Measurements from ENCODE around the gene EXD1.

The EXD1 gene

GRCh38 chr15:41231422-41232226, 1.1 kb upstream of the EXD1 start:
- DNase-seq, result no peak

GRCh38 chr15:41230345-41230649, 260 bp downstream of the EXD1 start:
- DNase-seq, result no peak

DNA sequence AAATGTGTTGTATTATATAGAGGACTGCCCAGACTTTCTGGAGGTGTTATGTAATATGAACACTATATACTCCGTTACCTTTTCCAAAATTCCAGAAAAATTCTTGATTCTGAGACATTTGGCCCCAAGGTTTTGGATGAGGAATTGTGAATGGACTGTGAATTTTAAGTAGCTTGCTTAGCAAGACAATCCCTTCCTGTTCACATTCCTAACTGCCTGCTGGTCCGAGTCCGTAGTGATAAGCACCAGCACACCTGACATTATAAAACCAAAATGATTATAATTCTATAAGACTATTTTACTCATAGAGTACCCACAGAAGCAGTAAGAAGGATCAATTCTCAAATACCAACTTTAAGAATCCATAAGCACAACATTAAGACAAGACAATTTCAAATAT, 11.2 kb downstream of the EXD1 start:
- DNase-seq, result no peak

DNA sequence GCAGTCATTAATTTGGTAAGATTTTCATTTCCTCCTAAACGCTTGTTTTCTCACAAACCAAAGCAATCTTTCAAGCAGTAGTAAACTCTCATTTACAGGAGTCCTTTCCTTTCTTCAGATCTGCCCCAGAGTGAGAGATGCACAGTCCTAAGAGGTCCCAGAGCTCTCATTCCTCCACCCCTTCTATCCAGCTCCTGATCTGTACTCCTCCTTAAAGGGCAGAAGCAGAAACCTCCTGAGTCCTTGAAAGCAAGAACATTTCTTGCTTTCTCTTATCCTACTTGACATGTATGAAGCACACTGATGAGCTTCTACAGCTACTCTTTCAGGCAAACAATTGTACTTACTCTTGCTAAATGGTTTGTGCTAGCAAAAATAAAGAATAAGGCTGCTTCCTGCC, 11.7 kb downstream of the EXD1 start:
- no peak for DNase-seq

DNA sequence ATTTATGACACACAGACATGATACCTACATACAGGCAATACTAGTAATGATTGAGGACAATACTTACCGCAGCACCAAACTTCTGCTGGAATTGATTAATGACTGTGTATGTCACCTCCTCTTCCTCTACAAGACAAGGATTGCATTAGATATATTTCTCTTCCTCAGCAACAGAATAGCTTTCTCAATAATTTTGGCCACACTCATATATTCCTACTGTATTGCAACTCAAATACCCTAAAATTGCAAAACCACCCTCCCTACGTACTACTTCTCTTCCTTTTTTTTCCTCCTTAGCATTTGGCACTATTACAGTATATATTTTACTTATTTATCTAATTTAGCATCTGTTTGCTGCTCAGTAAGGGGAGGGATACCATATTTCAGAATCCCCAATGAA, 14.8 kb downstream of the EXD1 start:
- no peak for DNase-seq

DNA sequence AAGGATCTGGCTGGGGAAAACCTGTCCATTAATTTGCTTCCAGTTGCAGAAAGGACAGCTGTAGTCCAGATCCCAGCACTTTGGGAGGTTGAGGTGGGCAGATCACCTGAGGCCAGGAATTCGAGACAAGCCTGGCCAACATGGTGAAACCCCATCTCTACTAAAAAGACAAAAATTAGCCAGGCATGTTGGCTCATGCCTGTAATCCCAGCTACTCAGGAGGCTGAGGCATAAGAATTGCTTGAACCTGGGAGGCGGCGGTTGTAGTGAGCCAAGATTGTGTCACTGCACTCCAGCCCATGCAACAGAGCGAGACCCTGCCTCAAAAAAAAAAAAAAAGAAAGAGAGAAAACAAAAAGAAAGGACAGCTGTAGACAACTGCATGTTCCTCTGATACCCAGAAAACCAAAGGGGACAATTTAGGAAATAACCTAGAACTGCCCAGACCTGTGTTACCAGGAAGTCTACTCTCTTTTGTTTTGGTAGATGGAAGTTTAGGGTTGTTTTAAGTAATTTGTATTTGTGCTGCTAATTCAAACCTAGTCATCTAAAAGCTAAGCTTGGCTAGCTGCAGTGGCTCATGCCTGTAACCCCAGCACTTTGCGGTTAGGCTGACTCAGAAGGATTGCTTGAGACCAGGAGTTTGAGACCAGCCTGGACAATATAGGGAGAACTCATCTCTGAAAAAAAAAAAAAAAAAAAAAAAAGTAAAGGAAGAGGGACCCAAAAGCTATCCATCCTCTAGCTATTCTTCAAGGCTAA, 22.7 kb downstream of the EXD1 start:
- DNase-seq, result no peak

DNA sequence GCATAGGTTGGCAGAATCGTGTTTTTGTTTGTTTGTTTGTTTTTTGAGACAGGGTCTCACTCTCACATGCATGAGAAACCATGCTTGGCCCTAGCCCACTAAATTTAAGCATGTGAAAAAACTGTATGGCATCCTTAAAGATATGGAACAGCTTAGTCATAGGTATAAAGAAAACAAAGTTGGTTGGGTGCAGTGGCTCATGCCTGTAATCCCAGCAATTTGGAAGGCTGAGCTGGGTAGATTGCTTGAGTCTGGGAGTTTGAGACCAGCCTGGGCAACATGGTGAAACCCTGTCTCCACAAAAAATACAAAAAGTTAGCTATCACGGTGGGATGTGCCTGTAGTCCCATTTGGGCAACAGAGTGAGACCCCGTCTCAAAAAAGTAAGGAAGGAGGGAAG, 25.2 kb downstream of the EXD1 start:
- DNase-seq, result no peak

- DNase-seq, result no peak
Measured at GRCh38 chr15:41203395-41203794, 27.2 kb downstream of the EXD1 start.

- DNase-seq, result no peak
Measured at GRCh38 chr15:41199470-41199869, 31.1 kb downstream of the EXD1 start.

DNA sequence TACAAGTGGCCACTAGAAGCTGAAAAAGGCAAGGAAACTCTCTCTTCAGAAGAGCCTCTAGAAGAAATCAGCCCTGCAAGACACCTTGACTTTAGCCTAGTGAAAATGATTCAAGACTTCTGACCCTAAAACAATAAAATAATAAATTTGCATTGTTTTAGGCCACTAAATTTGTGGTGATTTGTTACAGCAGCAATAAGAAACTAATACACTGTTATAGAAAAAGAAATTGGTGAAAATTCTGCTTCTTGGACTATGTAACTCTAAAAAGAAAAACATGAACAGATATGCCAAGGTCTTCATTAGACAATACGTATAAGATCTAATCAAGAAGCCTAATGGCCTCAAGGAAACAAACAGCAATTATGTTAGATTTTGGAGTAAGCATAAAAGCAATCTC, 36.1 kb downstream of the EXD1 start:
- no peak for DNase-seq

DNA sequence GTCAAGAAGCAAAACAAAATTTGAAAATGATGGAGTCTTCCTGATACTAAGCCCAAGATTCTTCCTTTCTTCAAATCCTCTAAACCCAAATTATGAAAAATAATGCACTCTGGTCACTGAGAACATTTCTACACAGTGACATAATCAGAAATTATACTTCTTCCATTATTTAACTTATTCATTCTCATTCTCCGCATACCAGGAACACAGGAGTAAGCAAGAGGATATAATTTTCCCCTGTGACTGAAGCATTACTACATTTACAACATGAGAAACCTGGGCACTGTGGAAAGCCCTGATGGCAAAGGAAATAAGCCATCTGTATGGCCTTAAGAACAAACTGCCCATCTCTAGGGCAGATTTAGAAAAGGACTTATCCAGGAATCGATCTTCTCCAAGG, 47.0 kb downstream of the EXD1 start:
- DNase-seq, result no peak

- no peak for DNase-seq
Measured at GRCh38 chr15:41182266-41182665, 48.3 kb downstream of the EXD1 start.

DNA sequence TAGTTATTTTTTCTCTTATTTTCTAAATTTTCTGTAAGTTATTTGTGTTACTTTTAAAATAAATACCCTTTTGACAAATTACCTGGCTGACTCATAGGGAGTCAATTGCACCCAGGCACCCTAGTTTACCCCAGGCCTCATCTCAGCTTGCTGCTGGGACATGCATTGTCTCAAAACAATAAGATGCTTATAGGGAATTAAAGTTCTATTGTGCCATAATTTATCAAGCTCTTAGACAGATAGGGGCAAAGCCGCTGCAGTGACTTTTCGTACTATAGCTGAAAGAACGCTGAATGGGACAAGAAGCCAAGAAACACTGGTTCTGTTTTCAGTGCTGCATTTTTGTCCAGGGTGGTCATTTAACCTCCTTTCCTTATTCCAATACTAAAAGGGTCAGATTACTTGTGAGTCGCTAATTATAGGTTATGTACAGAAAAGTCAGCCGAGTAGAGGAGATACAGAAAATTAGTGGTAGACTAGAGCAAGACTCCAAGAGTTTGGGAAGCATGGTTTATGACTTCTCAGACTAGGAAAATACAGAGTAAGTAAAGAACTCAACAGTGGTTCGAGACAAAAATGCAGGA, 50.3 kb downstream of the EXD1 start:
- no peak for DNase-seq

DNA sequence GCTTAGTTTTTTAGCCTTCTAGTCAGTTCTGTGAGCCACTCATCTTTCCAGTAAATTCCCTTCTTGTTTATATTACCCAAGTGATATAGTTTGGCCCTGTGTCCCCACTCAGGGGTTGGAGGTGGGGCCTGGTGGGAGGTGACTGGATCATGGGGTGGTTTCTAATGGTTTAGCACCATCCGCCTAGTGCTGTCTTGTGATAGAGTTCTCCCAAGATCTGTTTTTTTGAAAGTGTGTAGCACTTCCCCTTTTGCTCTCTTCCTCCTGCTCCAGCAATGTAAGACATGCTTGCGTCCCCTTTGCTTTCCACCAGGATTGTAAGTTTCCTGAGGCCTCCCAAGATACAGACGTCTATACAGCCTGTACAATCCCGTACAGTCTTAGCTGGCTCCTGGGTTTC, 60.8 kb downstream of the EXD1 start:
- no peak for DNase-seq

GRCh38 chr15:41169086-41169485, 61.5 kb downstream of the EXD1 start:
- no peak for DNase-seq

- DNase-seq, result no peak
Measured at GRCh38 chr15:41161736-41162135, 68.8 kb downstream of the EXD1 start.

DNA sequence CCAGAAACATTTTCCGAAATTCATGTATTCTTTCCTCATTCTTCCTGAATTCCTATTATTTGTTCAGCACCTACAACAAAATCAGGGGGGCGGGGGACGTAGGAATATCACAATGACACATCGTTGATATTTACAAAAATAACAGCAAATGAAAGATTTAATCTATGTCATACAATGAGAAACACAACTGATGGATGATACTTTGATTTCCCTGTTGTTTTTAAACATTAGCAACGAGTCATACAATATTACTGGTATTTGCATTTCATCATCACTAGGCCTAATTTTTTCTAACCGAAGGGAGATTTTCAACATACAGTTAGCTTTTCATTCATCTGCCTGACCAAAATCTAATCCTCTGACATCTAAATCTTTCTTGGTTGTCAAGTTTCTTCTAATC, 69.2 kb downstream of the EXD1 start:
- no peak for DNase-seq

DNA sequence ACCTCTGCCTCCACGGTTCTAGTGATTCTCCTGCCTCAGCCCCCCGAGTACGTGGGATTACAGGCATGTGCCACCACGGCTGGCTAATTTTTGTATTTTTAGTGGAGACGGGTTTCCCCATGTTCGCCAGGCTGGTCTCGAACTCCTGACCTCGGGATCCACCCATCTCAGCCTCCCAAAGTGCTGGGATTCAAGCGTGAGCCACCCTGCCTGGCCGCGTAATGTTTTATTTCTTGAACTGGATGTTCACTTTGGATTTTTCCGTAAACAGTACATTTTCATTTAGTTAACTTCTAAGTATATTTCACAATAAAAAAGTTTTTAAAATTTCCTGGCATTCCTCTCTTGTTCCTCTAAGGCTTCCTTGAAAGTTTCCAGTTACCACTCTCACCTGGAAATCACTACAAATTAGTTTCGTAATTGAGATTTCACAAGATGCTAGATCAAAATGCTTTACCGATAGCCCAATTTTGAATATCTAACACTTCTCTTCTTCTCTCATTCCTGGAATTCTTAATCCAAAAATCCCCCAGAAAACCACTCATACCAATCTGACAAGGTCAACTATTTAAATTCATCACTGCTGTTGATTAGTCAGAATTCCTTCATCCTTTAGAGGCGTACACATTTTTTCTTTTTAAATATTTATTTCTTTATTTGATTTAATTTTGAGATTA, 69.8 kb downstream of the EXD1 start:
- DNase-seq, result no peak

GRCh38 chr15:41154412-41154811, 76.1 kb downstream of the EXD1 start:
- no peak for DNase-seq

DNA sequence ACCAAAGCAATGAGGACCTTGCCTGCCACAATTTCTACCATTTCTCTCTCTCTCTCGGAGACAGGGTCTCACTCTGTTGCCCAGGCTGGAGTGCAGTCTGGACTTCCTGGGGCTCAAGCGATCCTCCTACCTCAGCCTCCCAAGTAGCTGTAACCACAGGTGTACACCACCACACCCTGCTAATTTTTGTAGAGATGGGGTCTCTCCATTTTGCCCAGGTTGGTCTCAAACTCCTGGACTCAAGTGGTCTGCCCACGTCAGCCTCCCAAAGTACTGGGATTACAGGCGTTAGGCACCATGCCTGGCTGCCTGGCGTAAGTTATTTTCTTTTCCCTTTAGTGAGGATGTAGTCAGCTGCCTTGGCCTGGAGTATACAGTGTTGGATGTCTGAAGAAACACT, 76.8 kb downstream of the EXD1 start:
- no peak for DNase-seq

DNA sequence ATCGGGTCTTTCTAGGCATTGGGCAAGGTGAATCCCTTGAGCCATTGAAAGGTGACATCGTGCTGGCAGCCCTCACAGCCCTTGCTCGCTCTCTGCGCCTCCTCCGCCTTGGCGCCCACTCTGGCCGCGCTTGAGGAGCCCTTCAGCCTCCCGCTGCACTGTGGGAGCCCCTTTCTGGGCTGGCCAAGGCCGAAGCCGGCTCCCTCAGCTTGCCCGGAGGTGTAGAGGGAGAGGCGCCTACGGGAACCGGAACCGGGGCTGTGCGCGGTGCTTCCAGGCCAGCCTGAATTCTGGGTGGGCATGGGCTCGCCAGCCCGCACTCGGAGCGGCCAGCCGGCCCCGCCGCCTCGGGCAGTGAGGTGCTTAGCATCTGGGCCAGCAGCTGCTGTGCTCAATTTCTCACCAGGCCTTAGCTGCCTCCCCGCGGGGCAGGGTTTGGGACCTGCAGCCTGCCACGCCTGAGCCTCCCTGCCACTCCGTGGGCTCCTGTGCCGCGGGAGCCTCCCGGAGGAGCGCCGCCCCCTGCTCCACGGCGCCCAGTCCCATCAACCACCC, 79.0 kb downstream of the EXD1 start:
- DNase-seq, result no peak

- DNase-seq, result no peak
Measured at GRCh38 chr15:41150279-41150678, 80.3 kb downstream of the EXD1 start.

- DNase-seq, result no peak
Measured at GRCh38 chr15:41148065-41148464, 82.5 kb downstream of the EXD1 start.
